Neural crest cell (in vitro differentiated cells): ENCODE results near the gene SLC25A18. TPM values are rescaled to one million over a fixed set of nuclear protein-coding genes. Genes with fewer than 3 reads are reported as not detected.

Source experiments
- total RNA-seq: library from RNA; stranded (reverse); gene quantifications from 2 replicates; pipeline ENCODE4 v1.2.1, GENCODE V29; 2021

SLC25A18 gene
- total RNA-seq, 1 donor from 2014 or later: 0.86 TPM

Other genes starting within 250 kb of the SLC25A18 start
- gene CECR2, start 194.0 kb upstream of the SLC25A18 start, total RNA-seq: 32.8 and 34.6 TPM in 2 replicates
- gene ATP6V1E1, start 65.3 kb downstream of the SLC25A18 start, total RNA-seq: 59.2 and 63.9 TPM in 2 replicates
- gene BCL2L13, start 75.3 kb downstream of the SLC25A18 start, total RNA-seq: 36.5 and 37.5 TPM in 2 replicates
- 26.5 TPM in 2 replicates for gene BID, start 211.0 kb downstream of the SLC25A18 start, total RNA-seq